ENCODE measurements around the gene ARRB1. TPM values are rescaled to one million over a fixed set of nuclear protein-coding genes. Genes with fewer than 3 reads are reported as not detected.
A peak's percentile ranks its signal among the peaks of the same experiment; 100 is the strongest.
"Not testable (repeated sequence)": the region's sequence is repeated elsewhere in the genome, so short reads cannot be mapped to it uniquely, and the experiment has no call there.

The ARRB1 gene
- total and polyA plus RNA-seq, 10 donors = 11.6 to 139 (median 78.1) TPM

DNA sequence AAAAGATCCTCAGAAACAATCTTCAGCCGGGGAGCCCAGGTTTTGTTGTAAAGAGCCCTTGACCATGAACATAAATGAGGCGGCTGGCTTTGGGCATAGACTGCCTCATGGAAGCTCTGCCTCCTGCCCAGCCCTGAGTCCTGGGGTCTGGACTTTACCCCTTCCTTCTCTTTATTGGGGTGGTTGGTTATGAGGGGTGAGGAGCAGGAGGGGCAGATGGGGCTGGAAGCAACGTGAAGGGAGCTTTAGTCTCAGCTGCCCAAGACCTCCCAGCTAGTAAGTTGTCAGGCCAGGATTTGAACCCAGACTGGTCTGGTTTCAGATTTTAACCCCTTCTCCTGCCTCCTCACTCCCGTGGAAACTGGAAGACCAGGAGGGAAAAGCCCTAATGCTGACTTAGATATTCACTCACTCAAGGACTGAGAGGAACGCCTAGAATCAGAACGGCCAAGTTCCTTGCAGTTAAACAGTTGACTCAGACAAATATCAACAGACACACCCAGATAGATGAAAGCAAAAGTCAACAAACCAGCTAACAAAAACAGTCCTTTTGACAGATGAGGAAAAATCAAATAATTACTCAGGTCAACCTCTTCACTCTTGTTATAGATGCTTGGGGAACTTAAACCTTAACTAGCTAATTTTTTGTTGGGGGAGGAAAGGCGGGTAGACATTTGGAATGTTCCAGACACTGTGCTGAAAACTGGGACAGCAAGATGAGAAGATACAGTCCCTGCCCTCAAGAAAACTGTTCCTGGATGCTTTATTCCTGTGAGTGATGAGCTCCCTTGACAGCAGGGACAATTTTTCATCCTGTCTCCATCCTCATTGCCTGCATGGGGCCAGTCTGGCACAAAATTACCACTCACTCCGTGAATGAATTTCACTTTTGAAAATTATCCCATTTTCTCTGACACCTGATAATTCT is 20.8 kb upstream of the ARRB1 start:
- Histone ChIP-seq H3K4me3 (no peak overlapping the region), H3K4me1 (peaks cover 0 to 32% (median 14%) of the 10 kb centered on the region in 6 donors), H3K27ac (peak overlapping the region in 1 of 8 donors; percentile 17), H3K27me3 (replicated peaks in 1 of 7) (no peaks in the 10 kb centered on the region), H3K9me3 (peaks cover 0 to 15% (median 11%) of the 10 kb centered on the region in 8 donors), H3K36me3 (no peaks in the 10 kb centered on the region)
- intact Hi-C loops (cut with DNase I; ENCODE audit: low total_unique reads) = loop anchor here (10.0 kb wide), 1 partner anchor 447 kb away; no protein-coding TSS in a partner anchor
- 58 to 79% (median 74%) methylated on average over 8 of the region's 8 CpGs for WGBS, 5 donors
- TF ChIP-seq POLR2AphosphoS5 (IDR thresholded peaks at IDR 0.05) (no peak), POLR2A (IDR thresholded peaks at IDR 0.05) (no peak)
- TF ChIP-seq, protein P1, sequence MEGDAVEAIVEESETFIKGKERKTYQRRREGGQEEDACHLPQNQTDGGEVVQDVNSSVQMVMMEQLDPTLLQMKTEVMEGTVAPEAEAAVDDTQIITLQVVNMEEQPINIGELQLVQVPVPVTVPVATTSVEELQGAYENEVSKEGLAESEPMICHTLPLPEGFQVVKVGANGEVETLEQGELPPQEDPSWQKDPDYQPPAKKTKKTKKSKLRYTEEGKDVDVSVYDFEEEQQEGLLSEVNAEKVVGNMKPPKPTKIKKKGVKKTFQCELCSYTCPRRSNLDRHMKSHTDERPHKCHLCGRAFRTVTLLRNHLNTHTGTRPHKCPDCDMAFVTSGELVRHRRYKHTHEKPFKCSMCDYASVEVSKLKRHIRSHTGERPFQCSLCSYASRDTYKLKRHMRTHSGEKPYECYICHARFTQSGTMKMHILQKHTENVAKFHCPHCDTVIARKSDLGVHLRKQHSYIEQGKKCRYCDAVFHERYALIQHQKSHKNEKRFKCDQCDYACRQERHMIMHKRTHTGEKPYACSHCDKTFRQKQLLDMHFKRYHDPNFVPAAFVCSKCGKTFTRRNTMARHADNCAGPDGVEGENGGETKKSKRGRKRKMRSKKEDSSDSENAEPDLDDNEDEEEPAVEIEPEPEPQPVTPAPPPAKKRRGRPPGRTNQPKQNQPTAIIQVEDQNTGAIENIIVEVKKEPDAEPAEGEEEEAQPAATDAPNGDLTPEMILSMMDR (IDR thresholded peaks at IDR 0.05 in 8 of 11, conservative IDR thresholded peaks at IDR 0.05 in 3 of 11) = no peak
- peak; percentile 33 for DNase-seq

DNA sequence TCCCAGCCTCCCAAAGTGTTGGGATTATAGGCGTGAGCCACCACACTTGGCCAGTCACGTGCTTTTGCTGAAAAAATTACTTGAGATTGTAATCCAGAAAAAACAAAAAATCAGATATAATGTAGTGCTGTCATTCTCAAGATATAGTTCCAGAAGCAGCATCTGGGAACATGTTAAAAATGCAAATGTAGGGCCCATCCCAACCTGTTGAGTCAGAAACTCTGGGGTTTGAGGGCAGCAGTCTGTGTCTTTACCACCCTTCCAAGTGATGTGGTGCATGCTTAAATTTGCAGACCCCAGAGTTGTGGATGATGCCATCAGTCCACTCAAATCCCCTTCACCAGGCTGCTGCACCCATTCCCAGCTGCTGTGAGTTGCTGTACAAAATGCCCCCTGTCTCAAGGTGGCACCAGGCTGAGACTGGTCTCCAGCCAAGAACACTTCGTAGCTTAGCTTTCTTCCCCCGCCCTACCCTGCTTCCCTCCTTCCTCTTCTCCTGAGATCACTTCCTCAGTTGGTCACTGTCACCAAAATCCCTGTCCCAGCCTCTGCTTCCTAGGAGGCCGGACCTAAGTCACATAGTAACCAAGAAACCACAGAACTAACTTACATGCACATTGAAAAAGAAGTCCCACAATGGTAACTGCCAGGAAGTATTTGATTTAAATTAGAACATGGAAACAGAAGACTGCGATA is 18.2 kb upstream of the ARRB1 start:
- H3K27me3 ChIP-seq (replicated peaks in 1 of 7) = no peaks in the 10 kb centered on the region
- H3K9me3 ChIP-seq = peaks cover 0 to 15% (median 11%) of the 10 kb centered on the region in 8 donors
- no peak overlapping the region for H3K4me3 ChIP-seq
- H3K4me1 ChIP-seq = peaks cover 0 to 45% (median 20%) of the 10 kb centered on the region in 6 donors
- no peaks in the 10 kb centered on the region for H3K36me3 ChIP-seq
- WGBS, 5 donors = 36 to 48% (median 41%) methylated on average over 6 of the region's 6 CpGs
- DNase-seq = no peak
- intact Hi-C loops (cut with DNase I; ENCODE audit: low total_unique reads) = loop anchor here (10.0 kb wide), 1 partner anchor 445 kb away; no protein-coding TSS in a partner anchor
- peak overlapping the region in 5 of 8 donors; percentile 1 to 45 (median 13) for H3K27ac ChIP-seq
- TF ChIP-seq, protein P1 (IDR thresholded peaks at IDR 0.05 in 8 of 11, conservative IDR thresholded peaks at IDR 0.05 in 3 of 11) = no peak
- TF ChIP-seq POLR2AphosphoS5 (IDR thresholded peaks at IDR 0.05) (no peak), POLR2A (IDR thresholded peaks at IDR 0.05) (no peak)

DNA sequence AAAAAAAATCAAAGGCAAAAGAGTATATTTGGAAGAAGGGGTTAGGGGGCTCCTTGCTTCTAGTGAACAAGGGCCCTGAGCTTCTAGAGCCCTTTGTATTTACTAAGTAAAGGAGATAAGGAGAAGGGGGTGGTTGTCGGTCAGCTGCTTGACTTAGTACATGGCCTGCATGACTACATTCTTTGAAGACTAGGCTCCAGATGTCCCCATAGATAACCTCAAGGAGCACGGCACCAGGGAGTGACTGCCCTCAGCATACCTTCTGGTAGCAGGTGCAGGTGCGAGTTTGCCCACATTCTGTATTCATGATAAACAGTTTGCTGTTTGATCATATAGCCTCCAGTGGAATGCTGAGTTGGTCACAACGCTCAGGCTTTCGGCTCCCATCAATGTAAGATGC is 15.4 kb upstream of the ARRB1 start:
- peak; percentile 54 for DNase-seq
- H3K36me3 ChIP-seq; intact Hi-C loops (cut with DNase I; ENCODE audit: low total_unique reads); H3K27ac ChIP-seq; H3K4me3 ChIP-seq; H3K27me3 ChIP-seq (replicated peaks in 1 of 7): not testable (repeated sequence)
- WGBS, 5 donors = 82 to 96% (median 92%) methylated on average over 5 of the region's 5 CpGs
- H3K9me3 ChIP-seq = peaks cover 0 to 15% (median 11%) of the 10 kb centered on the region in 8 donors
- H3K4me1 ChIP-seq = peaks cover 0 to 50% (median 19%) of the 10 kb centered on the region in 6 donors

DNA sequence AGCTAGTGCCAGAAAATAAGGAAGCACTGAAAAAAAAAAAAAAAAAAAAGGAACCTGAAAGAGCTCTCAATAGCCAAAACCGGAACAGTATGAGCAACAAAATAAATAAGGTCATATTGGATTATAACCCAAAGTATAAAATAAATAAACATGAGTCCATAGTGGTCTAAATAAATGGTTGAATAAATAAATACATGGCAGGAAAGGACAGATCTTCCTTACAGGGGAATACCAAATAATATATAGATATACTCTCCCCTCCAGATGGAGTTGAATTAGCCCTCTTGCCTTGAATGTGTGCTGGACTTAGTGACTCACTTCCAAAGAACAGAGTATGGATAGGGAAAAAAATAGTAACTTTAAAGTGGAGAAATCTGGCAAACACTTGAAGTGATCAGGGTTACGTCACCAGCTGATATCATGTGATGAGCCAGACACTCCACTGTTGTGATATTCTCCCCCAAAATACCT is 14.3 kb upstream of the ARRB1 start:
- Histone ChIP-seq H3K4me3 (no peak overlapping the region), H3K9me3 (peaks cover 0 to 15% (median 11%) of the 10 kb centered on the region in 8 donors), H3K27ac (peak overlapping the region in 6 of 8 donors; percentile 29 to 76 (median 55)), H3K27me3 (replicated peaks in 1 of 7) (no peaks in the 10 kb centered on the region), H3K36me3 (no peaks in the 10 kb centered on the region), H3K4me1 (peaks cover 0 to 55% (median 19%) of the 10 kb centered on the region in 6 donors)
- no peak for DNase-seq
- intact Hi-C loops (cut with DNase I; ENCODE audit: low total_unique reads) = no loop called here
- 39 to 68% (median 48%) methylated on average over 2 of the region's 2 CpGs for WGBS, 5 donors
- no peak for TF ChIP-seq POLR2AphosphoS5 (IDR thresholded peaks at IDR 0.05)
- no peak for TF ChIP-seq POLR2A (IDR thresholded peaks at IDR 0.05)
- TF ChIP-seq, protein P1 (IDR thresholded peaks at IDR 0.05 in 8 of 11, conservative IDR thresholded peaks at IDR 0.05 in 3 of 11) = no peak

DNA sequence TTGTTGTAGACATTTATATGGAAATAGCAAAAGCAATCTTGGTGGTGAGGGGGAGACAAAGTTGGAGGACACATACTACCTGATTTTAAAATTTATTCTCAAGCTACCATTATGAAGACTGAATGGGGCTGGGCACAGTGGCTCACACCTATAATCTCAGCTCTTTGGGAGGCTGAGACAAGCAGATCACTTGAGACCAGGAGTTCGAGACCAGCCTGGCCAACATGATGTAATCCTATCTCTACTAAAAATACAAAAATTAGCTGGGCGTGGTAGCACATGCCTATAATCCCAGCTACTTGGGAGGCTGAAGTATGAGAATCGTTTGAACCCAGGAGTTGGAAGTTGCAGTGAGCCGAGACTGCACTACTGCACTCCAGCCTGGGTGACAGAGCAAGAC is 10.8 kb upstream of the ARRB1 start:
- 77 to 95% (median 91%) methylated on average over 4 of the region's 4 CpGs for WGBS, 5 donors
- H3K9me3 ChIP-seq; H3K36me3 ChIP-seq; H3K4me3 ChIP-seq; H3K27ac ChIP-seq; intact Hi-C loops (cut with DNase I; ENCODE audit: low total_unique reads); DNase-seq; H3K27me3 ChIP-seq (replicated peaks in 1 of 7): not testable (repeated sequence)
- H3K4me1 ChIP-seq = peaks cover 0 to 45% (median 15%) of the 10 kb centered on the region in 6 donors

Data from spleen (tissue), 11 donors.